Testis (tissue), 2 donors: ENCODE data around the gene CDK17.

Source experiments
- CTCF ChIP-seq, 3 experiments: fragments of 450-650 bp in 2 of 3; fragments of 200-600 bp in 1 of 3; sonication (generic) in 1 of 3; IDR thresholded peaks; one replicate each; pipeline ENCODE4 v1.5.1; 2016 to 2019; ENCODE audit warnings: antibody characterized with exemption in 3 of 3, mild to moderate bottlenecking in 2 of 3, moderate library complexity in 1 of 3
- POLR2A ChIP-seq: fragments of 450-650 bp; IDR thresholded peaks from one replicate; pipeline ENCODE4 v1.6.1; 2017; ENCODE audit warnings: antibody characterized with exemption, mild to moderate bottlenecking, moderate library complexity

DNA sequence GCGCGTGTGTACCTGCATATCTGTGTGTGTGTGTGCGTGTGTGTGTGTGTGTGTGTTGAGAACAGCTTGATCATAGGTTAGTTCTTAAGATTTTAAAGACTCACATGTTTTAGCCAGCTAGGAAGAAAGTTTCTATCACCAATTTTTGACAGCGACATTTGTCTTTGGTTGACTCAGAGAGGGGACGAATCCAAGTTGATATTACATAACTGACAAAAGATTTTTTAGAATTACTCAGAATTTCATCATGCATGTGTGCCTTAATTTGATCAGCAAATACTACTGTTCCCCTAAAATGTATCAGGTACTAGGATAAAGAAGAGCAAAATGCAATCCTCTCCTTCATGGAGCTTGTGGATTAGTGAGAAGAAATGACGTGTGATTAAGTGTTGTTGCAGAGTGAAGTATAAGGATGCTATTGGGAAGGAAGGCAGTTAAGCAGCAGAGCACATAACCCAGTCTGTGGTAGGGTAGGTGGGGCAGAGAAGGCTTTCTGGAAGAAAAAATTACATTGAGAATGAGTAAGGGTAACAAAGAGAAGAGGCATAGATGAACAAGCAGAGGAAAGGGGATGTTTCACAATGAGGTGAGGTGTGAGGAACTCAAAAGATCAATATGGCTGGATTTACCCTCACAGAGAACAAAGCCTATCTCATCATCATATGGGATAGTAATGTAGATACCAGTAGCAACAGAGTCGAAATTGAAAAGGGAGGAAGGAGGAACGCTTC is 128.6 kb downstream of the CDK17 start:
- TF ChIP-seq CTCF (IDR thresholded peaks at IDR 0.05), result no peak
- TF ChIP-seq POLR2A, result no peak
